K562 (cell line): Measurements from ENCODE around the gene FUT6.

Experiments used
- ATF2 ChIP-seq: sonication (generic); formaldehyde crosslinking; IDR thresholded peaks from 2 replicates; pipeline ENCODE4 v1.8.1; 2022; ENCODE audit warnings: missing genetic modification reagents
- CBX5 ChIP-seq: IDR thresholded peaks from 2 replicates; pipeline ENCODE4 v1.6.1; 2014; ENCODE audit warnings: low read depth, borderline replicate concordance
- MYNN ChIP-seq, 2 experiments: sonication (generic); formaldehyde crosslinking in 1 of 2; IDR thresholded peaks; 2 replicates each; pipeline versions ENCODE4 v1.5.0 to v1.6.1; 2016 to 2020; ENCODE audit warnings: antibody characterized with exemption in 1 of 2, missing genetic modification reagents in 1 of 2
- SNAPC5 ChIP-seq: fragments of 250-450 bp; sonication (Bioruptor Pico); IDR thresholded peaks from 2 replicates; pipeline ENCODE4 v1.8.0; 2021; ENCODE audit warnings: moderate library complexity, mild to moderate bottlenecking, inconsistent platforms
- SP2 ChIP-seq: IDR thresholded peaks from 2 replicates; pipeline ENCODE4 v1.6.1; 2011; ENCODE audit warnings: mild to moderate bottlenecking, low read depth, low read length, moderate library complexity; ENCODE audit not compliant: poor library complexity, severe bottlenecking; ENCODE audit errors: extremely low read depth
- USF2 ChIP-seq: sonication (generic); formaldehyde crosslinking; IDR thresholded peaks from 2 replicates; pipeline ENCODE4 v1.5.0; 2020; ENCODE audit warnings: missing genetic modification reagents

GRCh38 chr19:5877882-5878281 is 38.4 kb upstream of the FUT6 start:
- no peak for TF ChIP-seq USF2
- no peak for TF ChIP-seq CBX5
- no peak for TF ChIP-seq SNAPC5 (CRISPR knock-in tag)
- TF ChIP-seq MYNN (IDR thresholded peaks at IDR 0.05) = no peak
- no peak for TF ChIP-seq MYNN (CRISPR knock-in tag; IDR thresholded peaks at IDR 0.05)
- TF ChIP-seq ATF2 (CRISPR knock-in tag) = no peak
- TF ChIP-seq SP2 = no peak
